ENCODE measurements around the gene COL4A5. TPM values are rescaled to one million over a fixed set of nuclear protein-coding genes. Genes with fewer than 3 reads are reported as not detected.

COL4A5 gene
- total RNA-seq, 1 donor from 2014 or later, result 413 TPM

GRCh38 chrX:108419401-108419800, 20.2 kb upstream of the COL4A5 start:
- peaks cover 3% of the 10 kb centered on the region for H3K9me3 Mint-ChIP-seq
- peaks cover 29% of the 10 kb centered on the region for H3K4me1 Mint-ChIP-seq
- no peak for DNase-seq (ENCODE audit: low spot score in 2 of 2, unreplicated experiment in 2 of 2)
- peak overlapping the region; percentile 31 for H3K27ac Mint-ChIP-seq
- no peaks in the 10 kb centered on the region for H3K27me3 Mint-ChIP-seq (ENCODE audit: low read depth)
- peaks cover 3% of the 10 kb centered on the region for H3K36me3 Mint-ChIP-seq
- no peak overlapping the region for H3K4me3 Mint-ChIP-seq
- no peak for TF ChIP-seq CTCF (IDR thresholded peaks at IDR 0.05; ENCODE audit: unreplicated experiment)

- Mint-ChIP-seq H3K27me3 (ENCODE audit: low read depth) (no peaks in the 10 kb centered on the region), H3K27ac (no peak overlapping the region), H3K9me3 (no peaks in the 10 kb centered on the region), H3K36me3 (peaks cover 3% of the 10 kb centered on the region), H3K4me1 (peaks cover 24% of the 10 kb centered on the region), H3K4me3 (no peak overlapping the region)
- DNase-seq (ENCODE audit: low spot score in 2 of 2, unreplicated experiment in 2 of 2), result no peak
- TF ChIP-seq CTCF (IDR thresholded peaks at IDR 0.05; ENCODE audit: unreplicated experiment), result no peak
Measured at GRCh38 chrX:108420481-108420880, 19.2 kb upstream of the COL4A5 start.

- H3K27me3 Mint-ChIP-seq (ENCODE audit: low read depth), result no peaks in the 10 kb centered on the region
- peak overlapping the region; percentile 48 for H3K27ac Mint-ChIP-seq
- H3K4me1 Mint-ChIP-seq, result peaks cover 5% of the 10 kb centered on the region
- no peak for TF ChIP-seq CTCF (IDR thresholded peaks at IDR 0.05; ENCODE audit: unreplicated experiment)
- no peak overlapping the region for H3K4me3 Mint-ChIP-seq
- no peak for DNase-seq (ENCODE audit: low spot score in 2 of 2, unreplicated experiment in 2 of 2)
- H3K9me3 Mint-ChIP-seq, result no peaks in the 10 kb centered on the region
- peaks cover 10% of the 10 kb centered on the region for H3K36me3 Mint-ChIP-seq
Measured at GRCh38 chrX:108426262-108426661, 13.4 kb upstream of the COL4A5 start.

- H3K4me3 Mint-ChIP-seq, result no peak overlapping the region
- H3K9me3 Mint-ChIP-seq, result no peaks in the 10 kb centered on the region
- H3K36me3 Mint-ChIP-seq, result no peaks in the 10 kb centered on the region
- peaks cover 37% of the 10 kb centered on the region for H3K4me1 Mint-ChIP-seq
- no peak for DNase-seq (ENCODE audit: low spot score in 2 of 2, unreplicated experiment in 2 of 2)
- no peak for TF ChIP-seq CTCF (IDR thresholded peaks at IDR 0.05; ENCODE audit: unreplicated experiment)
- no peak overlapping the region for H3K27ac Mint-ChIP-seq
- H3K27me3 Mint-ChIP-seq (ENCODE audit: low read depth), result no peaks in the 10 kb centered on the region
Measured at GRCh38 chrX:108435261-108435660, 4.4 kb upstream of the COL4A5 start.

GRCh38 chrX:108437349-108438109, 2.1 kb upstream of the COL4A5 start:
- DNase-seq (ENCODE audit: low spot score in 2 of 2, unreplicated experiment in 2 of 2), result no peak
- H3K9me3 Mint-ChIP-seq, result no peaks in the 10 kb centered on the region

More at GRCh38 chrX:108437349-108438109, 2.1 kb upstream of the COL4A5 start:
- Mint-ChIP-seq H3K36me3 (no peaks in the 10 kb centered on the region), H3K27me3 (ENCODE audit: low read depth) (no peaks in the 10 kb centered on the region), H3K27ac (peak overlapping the region; percentile 96), H3K4me1 (peaks cover 54% of the 10 kb centered on the region), H3K4me3 (peak overlapping the region; percentile 98)
- no peak for TF ChIP-seq CTCF (IDR thresholded peaks at IDR 0.05; ENCODE audit: unreplicated experiment)

All from mesothelial cell of epicardium (in vitro differentiated cells).